Fibroblast of lung (primary cell): ENCODE results near the gene ITK. TPM values are rescaled to one million over a fixed set of nuclear protein-coding genes. Genes with fewer than 3 reads are reported as not detected.

ENCODE experiments used
- DNase-seq, 2 donors: peaks; one replicate each; pipeline versions ENCODE4 v3.0.0 to v3.0.0-alpha.2; 2010; ENCODE audit warnings: low read depth in 2 of 2
- H2AFZ ChIP-seq: 2 replicates; pipeline ENCODE4 v1.5.1; 2012; ENCODE audit warnings: low read length, control low read depth, inconsistent platforms
- H3K27ac ChIP-seq: 2 replicates; pipeline ENCODE4 v1.5.1; 2011; ENCODE audit warnings: low read length, control low read depth; ENCODE audit not compliant: insufficient read depth
- H3K27me3 ChIP-seq: 2 replicates; pipeline ENCODE4 v1.5.1; 2011; ENCODE audit warnings: mild to moderate bottlenecking, low read length; ENCODE audit not compliant: control insufficient read depth, insufficient read depth
- H3K36me3 ChIP-seq: 2 replicates; pipeline ENCODE4 v1.5.1; 2011; ENCODE audit warnings: low read length; ENCODE audit not compliant: control insufficient read depth, insufficient read depth
- H3K4me1 ChIP-seq: 2 replicates; pipeline ENCODE4 v1.5.1; 2011; ENCODE audit warnings: low read length; ENCODE audit not compliant: control insufficient read depth, insufficient read depth; ENCODE audit errors: extremely low read depth
- H3K4me2 ChIP-seq: 2 replicates; pipeline ENCODE4 v1.5.1; 2011; ENCODE audit warnings: low read length, control low read depth; ENCODE audit not compliant: insufficient read depth; ENCODE audit errors: extremely low read depth
- H3K4me3 ChIP-seq, 4 experiments: fragments of 200-600 bp in 1 of 4; sonication (generic) in 1 of 4; replicated peaks in 1 of 4; 2 replicates each; pipeline ENCODE4 v1.5.1; 2011 to 2016; ENCODE audit warnings: low read length in 4 of 4, low read depth in 3 of 4, mild to moderate bottlenecking in 3 of 4, control low read depth in 2 of 4, inconsistent platforms in 1 of 4, mixed read lengths in 1 of 4; ENCODE audit not compliant: insufficient read depth in 1 of 4; ENCODE audit errors: control extremely low read depth in 1 of 4
- H3K79me2 ChIP-seq: 2 replicates; pipeline ENCODE4 v1.5.1; 2012; ENCODE audit warnings: mild to moderate bottlenecking, low read length, inconsistent platforms; ENCODE audit not compliant: control insufficient read depth, insufficient read depth
- H3K9ac ChIP-seq: 2 replicates; pipeline ENCODE4 v1.5.1; 2011; ENCODE audit warnings: mild to moderate bottlenecking, low read length, control low read depth; ENCODE audit not compliant: insufficient read depth
- H3K9me3 ChIP-seq: 2 replicates; pipeline ENCODE4 v1.5.1; 2012; ENCODE audit warnings: low read depth, low read length; ENCODE audit not compliant: control insufficient read depth, insufficient read depth
- H4K20me1 ChIP-seq: 2 replicates; pipeline ENCODE4 v1.5.1; 2011; ENCODE audit warnings: low read length; ENCODE audit not compliant: control insufficient read depth, insufficient read depth; ENCODE audit errors: extremely low read depth
- EZH2 ChIP-seq: IDR thresholded peaks from 2 replicates; pipeline ENCODE4 v1.5.1; 2012; ENCODE audit warnings: low read length, control low read depth, mild to moderate bottlenecking; ENCODE audit errors: missing control alignments
- polyA plus RNA-seq, 2 donors: library from polyadenylated mRNA; depleted of rRNA in 1 of 2; stranded (reverse) in 1 of 2; unstranded in 1 of 2; fragments of >200 nt; gene quantifications; 2 replicates each; pipeline ENCODE4 v1.2.1, GENCODE V29; 2011 to 2012; ENCODE audit warnings: missing spikeins in 1 of 2
- total RNA-seq: library from RNA; depleted of rRNA; stranded (reverse); fragments of >200 nt; gene quantifications from 2 replicates; pipeline ENCODE4 v1.2.1, GENCODE V29; 2014
- TF ChIP-seq, protein P1 (sequence below), 2 donors: IDR thresholded peaks in 1 of 2; conservative IDR thresholded peaks in 1 of 2; 1 replicate in 1 of 2; 2 replicates in 1 of 2; pipeline ENCODE4 v1.5.1; 2011 to 2012; ENCODE audit warnings: low read length in 2 of 2, control low read depth in 1 of 2, inconsistent platforms in 1 of 2, low read depth in 1 of 2, mild to moderate bottlenecking in 1 of 2

The ITK gene
- total and polyA plus RNA-seq, 2 donors (not counting 1 experiment from before 2014, with no cell fraction given): 0.17 TPM; not detected in 1

GRCh38 chr5:157222506-157223230, 42.0 kb downstream of the ITK start:
- Histone ChIP-seq H3K79me2 (no peaks in the 10 kb centered on the region), H3K4me1 (no peaks in the 10 kb centered on the region), H3K4me2 (no peak overlapping the region), H3K4me3 (no peak overlapping the region), H3K9ac (no peak overlapping the region), H3K27ac (no peak overlapping the region), H2AFZ (no peak overlapping the region), H3K36me3 (no peaks in the 10 kb centered on the region), H3K9me3 (no peaks in the 10 kb centered on the region), H3K27me3 (no peaks in the 10 kb centered on the region), H4K20me1 (no peaks in the 10 kb centered on the region)
- no peak for TF ChIP-seq EZH2
- TF ChIP-seq, protein P1, sequence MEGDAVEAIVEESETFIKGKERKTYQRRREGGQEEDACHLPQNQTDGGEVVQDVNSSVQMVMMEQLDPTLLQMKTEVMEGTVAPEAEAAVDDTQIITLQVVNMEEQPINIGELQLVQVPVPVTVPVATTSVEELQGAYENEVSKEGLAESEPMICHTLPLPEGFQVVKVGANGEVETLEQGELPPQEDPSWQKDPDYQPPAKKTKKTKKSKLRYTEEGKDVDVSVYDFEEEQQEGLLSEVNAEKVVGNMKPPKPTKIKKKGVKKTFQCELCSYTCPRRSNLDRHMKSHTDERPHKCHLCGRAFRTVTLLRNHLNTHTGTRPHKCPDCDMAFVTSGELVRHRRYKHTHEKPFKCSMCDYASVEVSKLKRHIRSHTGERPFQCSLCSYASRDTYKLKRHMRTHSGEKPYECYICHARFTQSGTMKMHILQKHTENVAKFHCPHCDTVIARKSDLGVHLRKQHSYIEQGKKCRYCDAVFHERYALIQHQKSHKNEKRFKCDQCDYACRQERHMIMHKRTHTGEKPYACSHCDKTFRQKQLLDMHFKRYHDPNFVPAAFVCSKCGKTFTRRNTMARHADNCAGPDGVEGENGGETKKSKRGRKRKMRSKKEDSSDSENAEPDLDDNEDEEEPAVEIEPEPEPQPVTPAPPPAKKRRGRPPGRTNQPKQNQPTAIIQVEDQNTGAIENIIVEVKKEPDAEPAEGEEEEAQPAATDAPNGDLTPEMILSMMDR (conservative IDR thresholded peaks at IDR 0.05 in 1 of 2, IDR thresholded peaks at IDR 0.05 in 1 of 2; ENCODE audit: low read depth in 1 of 2, low read length in 2 of 2): no peak
- peak in 1 of 2 donors; percentile 76 for DNase-seq

DNA sequence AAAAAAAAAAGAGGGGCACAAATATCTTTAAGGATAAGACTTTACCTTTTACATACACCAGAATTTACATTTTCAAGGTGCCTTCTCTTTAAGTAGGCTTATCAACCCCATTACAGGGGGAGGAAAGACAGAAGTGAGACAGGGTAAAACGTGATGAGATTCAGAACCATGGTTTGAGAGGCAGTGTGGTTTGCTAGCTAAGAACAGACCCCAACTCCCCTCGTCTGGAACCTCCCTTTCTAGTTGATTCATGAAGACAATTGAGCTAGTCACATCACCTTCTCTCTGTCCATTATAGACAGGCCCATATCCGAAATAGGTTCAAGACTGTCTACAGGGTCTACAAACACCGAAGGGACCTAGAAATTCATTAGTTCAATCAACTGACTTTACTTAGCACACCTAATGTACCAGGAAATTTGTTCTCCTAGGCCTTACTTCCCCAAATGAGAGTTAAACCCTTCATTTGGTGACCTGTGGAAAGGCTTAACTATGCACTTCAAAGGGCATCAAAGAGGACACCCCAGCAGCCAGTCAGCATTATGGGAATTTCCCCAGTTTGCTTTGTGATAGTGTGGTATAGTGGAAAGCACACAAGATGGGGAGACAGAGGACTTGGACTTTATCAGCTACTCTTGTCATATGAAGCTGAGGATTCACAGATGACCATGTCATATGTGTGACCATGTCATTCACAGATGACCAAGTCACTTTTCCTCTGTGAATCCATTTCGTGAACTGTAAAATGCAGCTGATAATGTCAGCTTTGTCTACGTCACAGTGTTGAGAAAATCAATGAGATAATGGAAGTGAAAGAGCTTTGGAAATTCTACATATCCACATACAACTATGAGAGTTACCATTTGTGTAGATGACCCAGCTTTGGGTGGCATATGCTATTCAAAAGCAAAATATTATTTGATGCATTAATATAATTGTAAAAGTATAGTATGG, 45.1 kb downstream of the ITK start:
- H3K79me2 ChIP-seq: no peaks in the 10 kb centered on the region
- no peak overlapping the region for H3K9ac ChIP-seq
- no peaks in the 10 kb centered on the region for H4K20me1 ChIP-seq
- no peak overlapping the region for H3K4me3 ChIP-seq
- no peaks in the 10 kb centered on the region for H3K4me1 ChIP-seq
- no peak overlapping the region for H2AFZ ChIP-seq
- TF ChIP-seq, protein P1 (conservative IDR thresholded peaks at IDR 0.05 in 1 of 2, IDR thresholded peaks at IDR 0.05 in 1 of 2; ENCODE audit: low read depth in 1 of 2, low read length in 2 of 2): no peak
- no peak for TF ChIP-seq EZH2
- H3K36me3 ChIP-seq: no peaks in the 10 kb centered on the region
- H3K9me3 ChIP-seq: no peaks in the 10 kb centered on the region
- no peak overlapping the region for H3K4me2 ChIP-seq
- no peak for DNase-seq
- H3K27me3 ChIP-seq: no peaks in the 10 kb centered on the region
- no peak overlapping the region for H3K27ac ChIP-seq

GRCh38 chr5:157230610-157231009, 50.0 kb downstream of the ITK start:
- TF ChIP-seq, protein P1 (conservative IDR thresholded peaks at IDR 0.05 in 1 of 2, IDR thresholded peaks at IDR 0.05 in 1 of 2; ENCODE audit: low read depth in 1 of 2, low read length in 2 of 2): no peak
- no peak for TF ChIP-seq EZH2
- no peak overlapping the region for H3K4me2 ChIP-seq

More at GRCh38 chr5:157230610-157231009, 50.0 kb downstream of the ITK start:
- H3K4me3 ChIP-seq: no peak overlapping the region
- no peaks in the 10 kb centered on the region for H3K36me3 ChIP-seq
- no peaks in the 10 kb centered on the region for H3K4me1 ChIP-seq
- H3K9me3 ChIP-seq: no peaks in the 10 kb centered on the region
- no peaks in the 10 kb centered on the region for H3K27me3 ChIP-seq
- no peaks in the 10 kb centered on the region for H3K79me2 ChIP-seq
- H4K20me1 ChIP-seq: no peaks in the 10 kb centered on the region
- H3K27ac ChIP-seq: no peak overlapping the region
- DNase-seq: no peak
- no peak overlapping the region for H2AFZ ChIP-seq
- no peak overlapping the region for H3K9ac ChIP-seq
